Measurements from ENCODE around the gene FAM43B.

DNA sequence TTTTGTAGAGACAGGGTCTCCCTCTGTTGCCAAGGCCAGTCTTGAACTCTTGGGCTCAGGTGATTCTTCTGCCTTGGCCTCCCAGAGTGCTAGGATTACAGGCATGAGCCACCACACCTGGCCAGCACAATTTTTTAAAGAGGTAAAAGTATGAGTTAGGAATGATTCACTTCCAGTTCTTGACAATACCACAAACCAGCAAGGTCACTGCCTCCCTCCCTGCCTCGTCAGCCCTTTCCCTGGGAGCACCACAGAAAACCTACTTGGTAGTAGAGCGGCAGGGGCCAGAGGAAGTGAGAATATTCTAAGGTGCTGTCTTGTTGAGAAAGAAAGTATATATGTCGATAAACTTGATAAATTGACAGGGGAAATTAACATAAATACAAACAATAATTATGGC, 25.7 kb downstream of the FAM43B start:
- TF ChIP-seq, protein P1, sequence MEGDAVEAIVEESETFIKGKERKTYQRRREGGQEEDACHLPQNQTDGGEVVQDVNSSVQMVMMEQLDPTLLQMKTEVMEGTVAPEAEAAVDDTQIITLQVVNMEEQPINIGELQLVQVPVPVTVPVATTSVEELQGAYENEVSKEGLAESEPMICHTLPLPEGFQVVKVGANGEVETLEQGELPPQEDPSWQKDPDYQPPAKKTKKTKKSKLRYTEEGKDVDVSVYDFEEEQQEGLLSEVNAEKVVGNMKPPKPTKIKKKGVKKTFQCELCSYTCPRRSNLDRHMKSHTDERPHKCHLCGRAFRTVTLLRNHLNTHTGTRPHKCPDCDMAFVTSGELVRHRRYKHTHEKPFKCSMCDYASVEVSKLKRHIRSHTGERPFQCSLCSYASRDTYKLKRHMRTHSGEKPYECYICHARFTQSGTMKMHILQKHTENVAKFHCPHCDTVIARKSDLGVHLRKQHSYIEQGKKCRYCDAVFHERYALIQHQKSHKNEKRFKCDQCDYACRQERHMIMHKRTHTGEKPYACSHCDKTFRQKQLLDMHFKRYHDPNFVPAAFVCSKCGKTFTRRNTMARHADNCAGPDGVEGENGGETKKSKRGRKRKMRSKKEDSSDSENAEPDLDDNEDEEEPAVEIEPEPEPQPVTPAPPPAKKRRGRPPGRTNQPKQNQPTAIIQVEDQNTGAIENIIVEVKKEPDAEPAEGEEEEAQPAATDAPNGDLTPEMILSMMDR (conservative IDR thresholded peaks at IDR 0.05; ENCODE audit: low read depth in 2 of 2), result no peak
- TF ChIP-seq POLR2AphosphoS5 (IDR thresholded peaks at IDR 0.05; ENCODE audit: low read depth), result no peak
- no peak for TF ChIP-seq EZH2phosphoT487 (IDR thresholded peaks at IDR 0.05; ENCODE audit: unreplicated experiment)
- no peak for TF ChIP-seq EZH2 (IDR thresholded peaks at IDR 0.05; ENCODE audit: low read depth, unreplicated experiment)
- TF ChIP-seq, protein P2, sequence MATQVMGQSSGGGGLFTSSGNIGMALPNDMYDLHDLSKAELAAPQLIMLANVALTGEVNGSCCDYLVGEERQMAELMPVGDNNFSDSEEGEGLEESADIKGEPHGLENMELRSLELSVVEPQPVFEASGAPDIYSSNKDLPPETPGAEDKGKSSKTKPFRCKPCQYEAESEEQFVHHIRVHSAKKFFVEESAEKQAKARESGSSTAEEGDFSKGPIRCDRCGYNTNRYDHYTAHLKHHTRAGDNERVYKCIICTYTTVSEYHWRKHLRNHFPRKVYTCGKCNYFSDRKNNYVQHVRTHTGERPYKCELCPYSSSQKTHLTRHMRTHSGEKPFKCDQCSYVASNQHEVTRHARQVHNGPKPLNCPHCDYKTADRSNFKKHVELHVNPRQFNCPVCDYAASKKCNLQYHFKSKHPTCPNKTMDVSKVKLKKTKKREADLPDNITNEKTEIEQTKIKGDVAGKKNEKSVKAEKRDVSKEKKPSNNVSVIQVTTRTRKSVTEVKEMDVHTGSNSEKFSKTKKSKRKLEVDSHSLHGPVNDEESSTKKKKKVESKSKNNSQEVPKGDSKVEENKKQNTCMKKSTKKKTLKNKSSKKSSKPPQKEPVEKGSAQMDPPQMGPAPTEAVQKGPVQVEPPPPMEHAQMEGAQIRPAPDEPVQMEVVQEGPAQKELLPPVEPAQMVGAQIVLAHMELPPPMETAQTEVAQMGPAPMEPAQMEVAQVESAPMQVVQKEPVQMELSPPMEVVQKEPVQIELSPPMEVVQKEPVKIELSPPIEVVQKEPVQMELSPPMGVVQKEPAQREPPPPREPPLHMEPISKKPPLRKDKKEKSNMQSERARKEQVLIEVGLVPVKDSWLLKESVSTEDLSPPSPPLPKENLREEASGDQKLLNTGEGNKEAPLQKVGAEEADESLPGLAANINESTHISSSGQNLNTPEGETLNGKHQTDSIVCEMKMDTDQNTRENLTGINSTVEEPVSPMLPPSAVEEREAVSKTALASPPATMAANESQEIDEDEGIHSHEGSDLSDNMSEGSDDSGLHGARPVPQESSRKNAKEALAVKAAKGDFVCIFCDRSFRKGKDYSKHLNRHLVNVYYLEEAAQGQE (IDR thresholded peaks at IDR 0.05; ENCODE audit: unreplicated experiment), result no peak
- no peak for TF ChIP-seq ZNF114 (CRISPR knock-in tag; IDR thresholded peaks at IDR 0.05)
- no peak for TF ChIP-seq CREB1 (CRISPR knock-in tag; IDR thresholded peaks at IDR 0.05; ENCODE audit: low read depth)
